Neural crest cell (in vitro differentiated cells): Measurements from ENCODE around the gene SMG6. TPM values are rescaled to one million over a fixed set of nuclear protein-coding genes. Genes with fewer than 3 reads are reported as not detected.

Experiments used
- DNase-seq: peaks from one replicate; pipeline ENCODE4 v3.0.0; 2021; ENCODE audit warnings: low read depth, mixed read lengths, low spot score
- H3K27ac Mint-ChIP-seq: one replicate; pipeline ENCODE4 v1.8.0; 2021; ENCODE audit warnings: mild to moderate bottlenecking, mixed read lengths; ENCODE audit not compliant: unreplicated experiment
- H3K27me3 Mint-ChIP-seq: 2 replicates; pipeline ENCODE4 v1.8.0; 2021; ENCODE audit warnings: low read depth, mild to moderate bottlenecking, mixed read lengths
- H3K36me3 Mint-ChIP-seq: 2 replicates; pipeline ENCODE4 v1.8.0; 2021; ENCODE audit warnings: low read depth, mild to moderate bottlenecking, mixed read lengths
- H3K4me1 Mint-ChIP-seq: 2 replicates; pipeline ENCODE4 v1.8.0; 2021; ENCODE audit warnings: mixed read lengths
- H3K4me3 Mint-ChIP-seq: one replicate; pipeline ENCODE4 v1.8.0; 2021; ENCODE audit warnings: mild to moderate bottlenecking, mixed read lengths
- H3K9me3 Mint-ChIP-seq: 2 replicates; pipeline ENCODE4 v1.8.0; 2021; ENCODE audit warnings: mixed read lengths
- CTCF ChIP-seq: fragments of 200-600 bp; sonication (generic); conservative IDR thresholded peaks from 2 replicates; pipeline ENCODE4 v1.5.0; 2021; ENCODE audit warnings: antibody characterized with exemption, mild to moderate bottlenecking
- total RNA-seq: library from RNA; stranded (reverse); gene quantifications from 2 replicates; pipeline ENCODE4 v1.2.1, GENCODE V29; 2021

The SMG6 gene
- total RNA-seq, 1 donor from 2014 or later: 57.2 TPM

- H3K9me3 Mint-ChIP-seq: no peaks in the 10 kb centered on the region
- no peak for DNase-seq
- H3K36me3 Mint-ChIP-seq: no peaks in the 10 kb centered on the region
- peaks cover 11% of the 10 kb centered on the region for H3K27me3 Mint-ChIP-seq
- H3K4me1 Mint-ChIP-seq: peaks cover 8% of the 10 kb centered on the region
- no peak overlapping the region for H3K27ac Mint-ChIP-seq
- H3K4me3 Mint-ChIP-seq: no peak overlapping the region
- no peak for TF ChIP-seq CTCF
Measured at GRCh38 chr17:2034157-2034556, 269.4 kb downstream of the SMG6 start.

GRCh38 chr17:2033153-2033552, 270.4 kb downstream of the SMG6 start:
- Mint-ChIP-seq H3K27me3 (peaks cover 21% of the 10 kb centered on the region), H3K36me3 (no peaks in the 10 kb centered on the region), H3K27ac (no peak overlapping the region), H3K9me3 (no peaks in the 10 kb centered on the region), H3K4me3 (peak overlapping the region; percentile 12), H3K4me1 (peaks cover 8% of the 10 kb centered on the region)
- no peak for TF ChIP-seq CTCF
- no peak for DNase-seq

- DNase-seq: no peak
- no peaks in the 10 kb centered on the region for H3K9me3 Mint-ChIP-seq
- H3K27me3 Mint-ChIP-seq: peaks cover 43% of the 10 kb centered on the region
- no peak overlapping the region for H3K27ac Mint-ChIP-seq
- H3K4me1 Mint-ChIP-seq: peaks cover 13% of the 10 kb centered on the region
- H3K4me3 Mint-ChIP-seq: peak overlapping the region; percentile 97
- TF ChIP-seq CTCF: peak; percentile 71
- no peaks in the 10 kb centered on the region for H3K36me3 Mint-ChIP-seq
Measured at GRCh38 chr17:2030779-2031163, 272.8 kb downstream of the SMG6 start.

- Mint-ChIP-seq H3K36me3 (no peaks in the 10 kb centered on the region), H3K4me1 (peaks cover 13% of the 10 kb centered on the region), H3K27ac (no peak within 1 kb of the TSS), H3K4me3 (peak within 1 kb of the TSS; percentile 97), H3K27me3 (peaks cover 49% of the 10 kb centered on the region), H3K9me3 (no peaks in the 10 kb centered on the region)
- TF ChIP-seq CTCF: no peak
- DNase-seq: peak; percentile 80
Measured at GRCh38 chr17:2029911-2030778, 273.4 kb downstream of the SMG6 start, which contains the start of gene DPH1. DPH1 (plus strand) TSS chr17:2030153; CDS start chr17:2030170, 17 bp downstream.

GRCh38 chr17:2028737-2029136, 274.8 kb downstream of the SMG6 start:
- peaks cover 58% of the 10 kb centered on the region for H3K27me3 Mint-ChIP-seq
- TF ChIP-seq CTCF: no peak
- H3K4me3 Mint-ChIP-seq: peak overlapping the region; percentile 84
- H3K36me3 Mint-ChIP-seq: no peaks in the 10 kb centered on the region
- H3K9me3 Mint-ChIP-seq: no peaks in the 10 kb centered on the region
- H3K4me1 Mint-ChIP-seq: peaks cover 13% of the 10 kb centered on the region
- DNase-seq: no peak
- H3K27ac Mint-ChIP-seq: no peak overlapping the region
